ENCODE measurements around the gene GAL3ST2. TPM values are rescaled to one million over a fixed set of nuclear protein-coding genes. Genes with fewer than 3 reads are reported as not detected.
"Not testable (repeated sequence)": the region's sequence is repeated elsewhere in the genome, so short reads cannot be mapped to it uniquely, and the experiment has no call there.

Gene GAL3ST2
- total and polyA plus RNA-seq, 7 donors, result 0.14 to 0.16 TPM; not detected in 5

DNA sequence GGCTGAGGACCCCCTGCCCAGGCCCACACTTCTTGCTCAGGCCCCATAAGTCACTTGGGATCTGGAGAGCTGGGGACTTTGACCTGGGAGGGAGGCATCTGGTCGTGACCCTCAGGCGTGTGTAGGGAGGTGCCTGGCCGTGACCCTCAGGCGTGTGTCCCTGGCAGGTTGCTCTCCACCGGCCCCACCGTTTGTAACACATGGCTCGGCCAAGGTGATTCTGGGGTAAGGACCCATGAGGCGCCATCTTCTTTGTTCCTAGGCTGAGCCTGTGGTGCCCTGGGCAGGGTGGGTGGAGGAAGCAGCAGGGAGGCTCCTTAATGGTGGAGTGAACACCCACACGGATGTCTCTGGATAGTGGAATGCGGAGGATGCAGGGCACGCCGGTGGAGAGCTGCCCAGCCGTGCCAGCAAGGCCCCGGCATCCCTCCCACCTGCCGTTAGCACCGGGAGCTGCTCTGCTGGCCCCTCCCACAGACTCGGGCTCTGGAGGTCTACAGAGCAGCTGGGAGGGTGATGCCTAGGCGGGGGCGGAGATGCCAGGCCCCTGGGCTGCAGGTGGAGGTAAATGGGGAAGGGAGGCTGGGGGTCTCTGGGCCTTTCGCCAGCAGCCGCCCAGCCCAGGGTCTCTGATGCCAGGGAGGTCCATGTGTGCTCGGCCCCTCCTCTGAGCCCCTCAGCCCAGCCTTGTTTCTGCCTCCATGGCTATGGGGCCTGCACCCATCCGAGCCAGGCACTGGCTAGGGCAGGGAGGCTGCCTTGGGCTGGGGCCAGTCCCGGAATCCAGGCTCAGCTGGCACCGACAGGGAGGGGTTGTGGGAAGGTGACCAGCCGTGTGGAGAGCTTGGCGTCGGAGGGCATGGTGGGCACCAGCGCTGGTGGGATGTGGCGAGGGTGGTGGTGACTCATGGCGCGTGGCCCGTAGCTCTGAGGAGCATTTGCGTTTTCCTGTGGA lies 1.1 kb upstream of the GAL3ST2 start:
- DNase-seq (no peak), ATAC-seq (no peak)
- Histone ChIP-seq H3K4me1 (peaks cover 10% of the 10 kb centered on the region), H3K4me3 (no peak overlapping the region), H3K36me3 (ENCODE audit: insufficient read depth in 1 of 2, low read depth in 1 of 2) (no peaks in the 10 kb centered on the region), H3K27me3 (ENCODE audit: insufficient read depth in 3 of 3, low read length in 2 of 3) (peaks cover 0 to 20% (median 4%) of the 10 kb centered on the region in 3 donors), H3K9me3 (no peaks in the 10 kb centered on the region), H3K27ac (no peak overlapping the region)
- TF ChIP-seq, protein P1, sequence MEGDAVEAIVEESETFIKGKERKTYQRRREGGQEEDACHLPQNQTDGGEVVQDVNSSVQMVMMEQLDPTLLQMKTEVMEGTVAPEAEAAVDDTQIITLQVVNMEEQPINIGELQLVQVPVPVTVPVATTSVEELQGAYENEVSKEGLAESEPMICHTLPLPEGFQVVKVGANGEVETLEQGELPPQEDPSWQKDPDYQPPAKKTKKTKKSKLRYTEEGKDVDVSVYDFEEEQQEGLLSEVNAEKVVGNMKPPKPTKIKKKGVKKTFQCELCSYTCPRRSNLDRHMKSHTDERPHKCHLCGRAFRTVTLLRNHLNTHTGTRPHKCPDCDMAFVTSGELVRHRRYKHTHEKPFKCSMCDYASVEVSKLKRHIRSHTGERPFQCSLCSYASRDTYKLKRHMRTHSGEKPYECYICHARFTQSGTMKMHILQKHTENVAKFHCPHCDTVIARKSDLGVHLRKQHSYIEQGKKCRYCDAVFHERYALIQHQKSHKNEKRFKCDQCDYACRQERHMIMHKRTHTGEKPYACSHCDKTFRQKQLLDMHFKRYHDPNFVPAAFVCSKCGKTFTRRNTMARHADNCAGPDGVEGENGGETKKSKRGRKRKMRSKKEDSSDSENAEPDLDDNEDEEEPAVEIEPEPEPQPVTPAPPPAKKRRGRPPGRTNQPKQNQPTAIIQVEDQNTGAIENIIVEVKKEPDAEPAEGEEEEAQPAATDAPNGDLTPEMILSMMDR (IDR thresholded peaks at IDR 0.05), result no peak
- 61 to 71% (median 62%) methylated on average over 30 to 34 of the region's 34 CpGs for WGBS, 3 donors
- intact Hi-C loops (cut with DNase I), result no loop called here

DNA sequence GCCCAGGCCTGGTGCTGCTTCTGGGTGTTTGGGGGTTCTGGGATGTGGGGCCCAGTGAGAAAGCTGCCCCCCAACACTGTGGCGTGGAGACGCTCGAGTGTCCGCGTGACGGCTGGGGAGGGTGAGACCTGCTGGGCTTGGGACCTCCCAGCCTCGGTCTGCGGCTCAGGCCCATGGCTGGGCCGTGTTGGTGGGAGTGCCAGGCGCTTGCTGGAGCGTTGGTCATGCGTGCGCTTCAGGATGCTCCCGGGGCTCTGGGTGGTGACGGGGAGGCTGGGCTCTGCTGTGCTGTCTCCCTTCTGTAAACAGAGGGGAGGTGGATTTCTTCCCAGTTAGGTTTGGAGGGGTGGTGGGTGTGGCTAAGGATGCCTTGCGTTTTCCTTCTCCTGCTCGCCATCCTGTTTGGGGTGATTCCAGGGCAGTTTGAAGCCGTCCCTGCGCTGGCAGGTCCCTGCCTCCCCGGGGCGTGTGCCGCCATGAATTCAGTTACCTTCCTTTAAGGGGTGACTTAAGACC lies 606 bp downstream of the GAL3ST2 start:
- TF ChIP-seq, protein P1 (IDR thresholded peaks at IDR 0.05), result no peak
- 77 to 84% (median 80%) methylated on average over 21 to 22 of the region's 22 CpGs for WGBS, 3 donors
- no peak for ATAC-seq
- intact Hi-C loops (cut with DNase I), result no loop called here
- Histone ChIP-seq H3K27me3 (ENCODE audit: insufficient read depth in 3 of 3, low read length in 2 of 3) (peaks cover 0 to 20% (median 4%) of the 10 kb centered on the region in 3 donors), H3K36me3 (ENCODE audit: insufficient read depth in 1 of 2, low read depth in 1 of 2) (no peaks in the 10 kb centered on the region), H3K27ac (no peak overlapping the region), H3K4me1 (no peaks in the 10 kb centered on the region), H3K9me3 (no peaks in the 10 kb centered on the region), H3K4me3 (no peak overlapping the region)
- DNase-seq, result no peak

DNA sequence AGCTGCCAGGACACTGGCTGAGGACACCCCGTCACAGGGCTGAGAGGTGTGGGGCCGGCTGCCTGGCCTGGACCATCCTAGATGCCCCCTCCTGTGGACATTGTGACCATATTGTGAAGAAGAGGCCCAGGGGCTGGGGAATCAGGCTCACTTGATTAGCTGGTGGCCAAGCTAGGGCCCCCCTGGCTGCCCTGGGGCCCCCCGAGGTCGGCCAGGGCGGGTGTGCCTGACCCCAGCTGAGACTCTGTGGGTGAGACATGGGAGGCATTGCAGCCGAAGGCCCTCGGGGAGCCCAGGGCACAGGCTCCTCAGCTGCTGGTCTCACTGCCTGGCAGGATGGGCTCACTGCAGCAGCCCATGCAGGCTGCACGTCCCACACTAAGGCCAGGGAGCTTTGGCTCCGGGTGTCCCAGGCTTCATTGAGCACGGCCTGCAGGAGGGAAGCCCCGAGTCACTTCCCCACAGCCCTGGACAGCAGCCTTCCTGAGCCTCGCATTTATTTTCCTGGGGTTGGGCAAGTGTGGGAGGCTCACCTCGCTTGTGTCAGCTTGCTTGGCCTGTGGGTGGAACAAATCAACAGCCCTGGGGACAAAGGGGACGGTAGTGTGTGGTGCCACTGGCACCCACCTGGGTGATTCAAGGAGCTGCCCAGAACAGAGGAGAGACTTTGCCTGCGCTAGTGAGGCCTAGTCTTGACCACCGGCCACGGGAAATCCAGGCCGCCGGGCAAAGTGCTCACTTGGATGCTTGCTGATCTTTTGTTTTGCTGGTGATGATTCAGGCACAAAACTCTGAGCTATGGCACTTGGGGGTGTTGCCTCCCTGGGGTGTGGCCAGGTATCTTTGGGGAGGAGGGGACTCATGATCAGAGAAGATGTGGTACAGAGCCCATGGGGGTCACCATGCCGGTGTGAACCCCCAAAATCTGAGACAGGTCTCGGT lies 1.3 kb downstream of the GAL3ST2 start:
- WGBS, 3 donors, result 77 to 79% (median 77%) methylated on average over 19 to 21 of the region's 21 CpGs
- peaks cover 0 to 20% (median 4%) of the 10 kb centered on the region in 3 donors for H3K27me3 ChIP-seq (ENCODE audit: insufficient read depth in 3 of 3, low read length in 2 of 3)
- no peak overlapping the region for H3K4me3 ChIP-seq
- H3K9me3 ChIP-seq, result no peaks in the 10 kb centered on the region
- no peak overlapping the region for H3K27ac ChIP-seq
- no peaks in the 10 kb centered on the region for H3K4me1 ChIP-seq
- no peak for ATAC-seq
- intact Hi-C loops (cut with DNase I), result no loop called here
- TF ChIP-seq, protein P1 (IDR thresholded peaks at IDR 0.05), result no peak
- no peak for DNase-seq
- H3K36me3 ChIP-seq (ENCODE audit: insufficient read depth in 1 of 2, low read depth in 1 of 2), result no peaks in the 10 kb centered on the region

DNA sequence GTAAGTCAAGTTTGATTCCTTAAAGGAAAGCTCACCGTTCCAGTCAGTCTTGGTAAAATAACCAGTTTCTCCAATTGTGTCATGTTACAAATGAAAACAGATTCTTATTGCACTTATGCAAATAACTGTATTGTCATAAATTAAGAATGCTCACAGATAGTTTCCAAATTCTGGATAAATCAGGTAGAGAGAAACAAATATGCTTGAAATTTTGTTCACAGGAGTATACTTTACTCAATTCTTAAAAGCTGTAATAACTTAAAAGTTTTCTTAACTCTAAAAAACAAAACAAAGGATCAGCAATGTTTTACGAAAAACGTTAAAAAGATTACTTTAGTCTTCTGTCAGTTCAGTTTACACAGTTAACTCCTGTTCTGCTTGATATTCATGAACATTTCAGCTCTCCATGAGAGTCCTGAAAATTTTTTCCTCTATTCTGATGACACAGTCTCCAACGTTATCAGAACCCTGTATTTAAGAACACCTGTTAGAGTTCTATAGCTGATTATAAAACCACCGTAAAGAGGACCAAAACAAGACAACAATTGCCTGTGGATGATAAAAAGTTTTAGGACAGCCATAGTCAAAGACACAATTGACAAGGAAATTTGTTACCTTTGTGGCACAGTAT lies 4.4 kb downstream of the GAL3ST2 start:
- DNase-seq (no peak), ATAC-seq (no peak)
- Histone ChIP-seq H3K36me3 (ENCODE audit: insufficient read depth in 1 of 2, low read depth in 1 of 2) (no peaks in the 10 kb centered on the region), H3K9me3 (no peaks in the 10 kb centered on the region), H3K4me3 (no peak overlapping the region), H3K4me1 (no peaks in the 10 kb centered on the region), H3K27ac (no peak overlapping the region), H3K27me3 (ENCODE audit: insufficient read depth in 3 of 3, low read length in 2 of 3) (no peaks in the 10 kb centered on the region)
- intact Hi-C loops (cut with DNase I), result no loop called here
- 77 to 82% (median 78%) methylated on average over 5 of the region's 5 CpGs for WGBS, 3 donors
- TF ChIP-seq, protein P1 (IDR thresholded peaks at IDR 0.05), result no peak

DNA sequence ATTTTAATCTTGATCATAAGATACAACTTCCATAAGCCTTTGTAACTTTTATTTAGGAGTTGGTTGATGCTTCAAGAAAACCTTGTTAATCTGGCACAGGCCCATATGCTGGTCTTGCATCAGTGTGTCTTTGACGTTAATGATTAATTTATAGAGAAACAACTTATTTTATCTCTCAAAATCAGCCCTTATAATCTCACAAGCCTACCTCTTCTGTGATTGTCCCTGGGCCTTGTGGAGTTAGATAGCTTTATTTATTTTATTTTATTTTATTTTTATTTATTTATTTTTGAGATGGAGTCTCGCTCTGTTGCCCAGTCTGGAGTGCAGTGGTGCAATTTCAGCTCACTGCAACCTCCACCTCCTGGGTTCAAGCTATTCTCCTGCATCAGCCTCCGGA lies 5.4 kb downstream of the GAL3ST2 start:
- WGBS, 3 donors, result 92 to 96% (median 95%) methylated on average over 3 of the region's 3 CpGs
- H3K27me3 ChIP-seq (ENCODE audit: insufficient read depth in 3 of 3, low read length in 2 of 3); H3K4me3 ChIP-seq; ATAC-seq; DNase-seq; H3K27ac ChIP-seq; H3K36me3 ChIP-seq (ENCODE audit: insufficient read depth in 1 of 2, low read depth in 1 of 2); intact Hi-C loops (cut with DNase I); H3K9me3 ChIP-seq; H3K4me1 ChIP-seq: not testable (repeated sequence)

All from psoas muscle (tissue), 8 donors.